Activated CD8-positive, alpha-beta T cell treated with anti-CD3 and anti-CD28 coated beads for 36 hours (primary cell): ENCODE results near the gene HYAL4. TPM values are rescaled to one million over a fixed set of nuclear protein-coding genes. Genes with fewer than 3 reads are reported as not detected.
"Not testable (repeated sequence)": the region's sequence is repeated elsewhere in the genome, so short reads cannot be mapped to it uniquely, and the experiment has no call there.

Experiments
- ATAC-seq: fragments of 200-7000 bp; cut with Tn5 transposase; one replicate; pipeline ENCODE4 v1.10.0; 2021; ENCODE audit warnings: mild to moderate bottlenecking, moderate library complexity
- CTCF ChIA-PET: fragments of 350-600 bp; sonication (Branson Sonifier 250); formaldehyde crosslinking; loops from one replicate; lab custom pipeline; 2021; ENCODE audit warnings: antibody characterized with exemption; lab: Charles Lee
- POLR2A ChIA-PET: fragments of 350-600 bp; sonication (Branson Sonifier 250); formaldehyde crosslinking; loops from one replicate; lab custom pipeline; 2021; ENCODE audit warnings: antibody characterized with exemption; lab: Charles Lee
- DNase-seq: peaks from one replicate; pipeline ENCODE4 v3.0.0-alpha.2; 2020
- H3K27ac Mint-ChIP-seq: one replicate; pipeline ENCODE4 v1.8.0; 2021; ENCODE audit warnings: mild to moderate bottlenecking, mixed read lengths
- H3K27me3 Mint-ChIP-seq: one replicate; pipeline ENCODE4 v1.8.0; 2021; ENCODE audit warnings: mixed read lengths
- H3K36me3 Mint-ChIP-seq: one replicate; pipeline ENCODE4 v1.8.0; 2021; ENCODE audit warnings: low read depth, mixed read lengths
- H3K4me1 Mint-ChIP-seq: one replicate; pipeline ENCODE4 v1.8.0; 2021; ENCODE audit warnings: low read depth, mixed read lengths
- H3K4me3 Mint-ChIP-seq: one replicate; pipeline ENCODE4 v1.8.0; 2021; ENCODE audit warnings: mild to moderate bottlenecking, moderate library complexity, mixed read lengths
- H3K9me3 Mint-ChIP-seq: one replicate; pipeline ENCODE4 v1.8.0; 2021; ENCODE audit warnings: mixed read lengths
- CTCF ChIP-seq: fragments of 200-600 bp; IDR thresholded peaks from one replicate; pipeline ENCODE4 v1.8.0; 2022; ENCODE audit warnings: antibody characterized with exemption, mild to moderate bottlenecking
- intact Hi-C: fragments of 100-400 bp; cut with micrococcal nuclease; formaldehyde crosslinking; loops from one replicate; pipeline ENCODE4 v1.10.0; 2022
- total RNA-seq, 2 experiments: library from RNA; stranded (reverse); gene quantifications; one replicate each; pipeline ENCODE4 v1.2.3, GENCODE V29; 2021

Gene HYAL4
- total RNA-seq, 2 experiments from 2014 or later = not detected

GRCh38 chr7:123888192-123888591, 43.2 kb downstream of the HYAL4 start:
- POLR2A ChIA-PET = no interaction called here
- Mint-ChIP-seq H3K36me3 (no peaks in the 10 kb centered on the region), H3K27me3 (peaks cover 2% of the 10 kb centered on the region), H3K9me3 (no peaks in the 10 kb centered on the region), H3K27ac (no peak overlapping the region), H3K4me1 (no peaks in the 10 kb centered on the region), H3K4me3 (no peak overlapping the region)
- intact Hi-C loops = no loop called here
- CTCF ChIA-PET = interaction anchor here (1.7 kb wide), 1 partner anchor 23 kb away, joined by 5 read pairs; no protein-coding TSS in a partner anchor
- no peak for DNase-seq
- no peak for ATAC-seq
- no peak for TF ChIP-seq CTCF

- CTCF ChIA-PET, H3K27me3 Mint-ChIP-seq, intact Hi-C loops, H3K4me1 Mint-ChIP-seq, H3K36me3 Mint-ChIP-seq, POLR2A ChIA-PET, DNase-seq, H3K27ac Mint-ChIP-seq, H3K9me3 Mint-ChIP-seq, ATAC-seq, H3K4me3 Mint-ChIP-seq: not testable (repeated sequence)
Measured at GRCh38 chr7:123894753-123895152, 49.8 kb downstream of the HYAL4 start.

- no peak for TF ChIP-seq CTCF
- intact Hi-C loops = loop anchor here (10.0 kb wide), 1 partner anchor 64 kb away; no protein-coding TSS in a partner anchor
- Mint-ChIP-seq H3K36me3 (no peaks in the 10 kb centered on the region), H3K4me3 (no peak overlapping the region), H3K27me3 (no peaks in the 10 kb centered on the region), H3K9me3 (peaks cover under 1% of the 10 kb centered on the region), H3K4me1 (no peaks in the 10 kb centered on the region), H3K27ac (no peak overlapping the region)
- DNase-seq = no peak
- POLR2A ChIA-PET = no interaction called here
- ATAC-seq = no peak
- CTCF ChIA-PET = interaction anchor here (1.7 kb wide), 1 partner anchor 12 kb away, joined by 4 read pairs; no protein-coding TSS in a partner anchor
Measured at GRCh38 chr7:123901101-123901500, 56.1 kb downstream of the HYAL4 start.

- intact Hi-C loops = loop anchor here (10.0 kb wide), 1 partner anchor 59 kb away; no protein-coding TSS in a partner anchor
- POLR2A ChIA-PET = no interaction called here
- Mint-ChIP-seq H3K27me3 (no peaks in the 10 kb centered on the region), H3K27ac (no peak overlapping the region), H3K9me3 (no peaks in the 10 kb centered on the region), H3K36me3 (no peaks in the 10 kb centered on the region), H3K4me1 (no peaks in the 10 kb centered on the region), H3K4me3 (no peak overlapping the region)
- no peak for ATAC-seq
- no peak for TF ChIP-seq CTCF
- CTCF ChIA-PET = no interaction called here
- DNase-seq = no peak
Measured at GRCh38 chr7:123905714-123906113, 60.7 kb downstream of the HYAL4 start.

- POLR2A ChIA-PET = no interaction called here
- intact Hi-C loops = no loop called here
- Mint-ChIP-seq H3K4me3 (no peak overlapping the region), H3K27ac (no peak overlapping the region), H3K4me1 (no peaks in the 10 kb centered on the region), H3K9me3 (no peaks in the 10 kb centered on the region), H3K36me3 (no peaks in the 10 kb centered on the region), H3K27me3 (peaks cover 2% of the 10 kb centered on the region)
- DNase-seq (no peak), ATAC-seq (no peak)
- no peak for TF ChIP-seq CTCF
- CTCF ChIA-PET = interaction anchor here (1.2 kb wide), 1 partner anchor 119 kb away, joined by 3 read pairs; no protein-coding TSS in a partner anchor
Measured at GRCh38 chr7:123916240-123916724, 71.3 kb downstream of the HYAL4 start.
